HepG2 (cell line): ENCODE measurements around the gene ZMYND10. TPM values are rescaled to one million over a fixed set of nuclear protein-coding genes. Genes with fewer than 3 reads are reported as not detected.

Experiments
- ATRX ChIP-seq: sonication (generic); formaldehyde crosslinking; IDR thresholded peaks from 2 replicates; pipeline ENCODE4 v1.4.0; 2020; ENCODE audit warnings: missing genetic modification reagents, borderline replicate concordance
- ZNF318 ChIP-seq: sonication (generic); formaldehyde crosslinking; IDR thresholded peaks from 2 replicates; pipeline ENCODE4 v1.4.0; 2020; ENCODE audit warnings: mild to moderate bottlenecking, missing genetic modification reagents
- polyA plus RNA-seq, 8 experiments: library from polyadenylated mRNA; depleted of rRNA in 3 of 8; stranded (reverse) in 7 of 8; unstranded in 1 of 8; fragments of >200 nt; fragmentation: Illumina TruSeq in 4 of 8; extraction: Trizol in 4 of 8; gene quantifications; 2 replicates each; pipeline versions ENCODE4 v1.2.1 to v1.2.3, GENCODE V29; 2011 to 2016; ENCODE audit warnings: low read depth in 4 of 8, missing spikeins in 1 of 8, mixed read lengths in 1 of 8; ENCODE audit not compliant: insufficient read depth in 1 of 8
- total RNA-seq, 5 experiments: library from RNA; depleted of rRNA; stranded (reverse); fragments of >200 nt; fragmentation: Illumina TruSeq; extraction: Trizol; gene quantifications; 2 replicates each; pipeline ENCODE4 v1.2.3, GENCODE V29; 2016; ENCODE audit warnings: low read depth in 1 of 5

Gene ZMYND10
- total and polyA plus RNA-seq, 2 of the 13 experiments (the other 11 are each of a cell fraction or from before 2014, with no cell fraction given) = 0.60 to 0.74 TPM

GRCh38 chr3:50341537-50341936 lies 4.0 kb downstream of the ZMYND10 start (continued):
- TF ChIP-seq ZNF318 = no peak
- TF ChIP-seq ATRX (CRISPR knock-in tag) = no peak
